GM19328 (cell line): Measurements from ENCODE around the gene FYN.

Experiments used
- ATAC-seq: cut with Tn5 transposase; IDR thresholded peaks from one replicate; pipeline ENCODE4 v1.9.1; 2021; ENCODE audit warnings: mild to moderate bottlenecking, moderate library complexity; ENCODE audit not compliant: unreplicated experiment

Gene FYN

DNA sequence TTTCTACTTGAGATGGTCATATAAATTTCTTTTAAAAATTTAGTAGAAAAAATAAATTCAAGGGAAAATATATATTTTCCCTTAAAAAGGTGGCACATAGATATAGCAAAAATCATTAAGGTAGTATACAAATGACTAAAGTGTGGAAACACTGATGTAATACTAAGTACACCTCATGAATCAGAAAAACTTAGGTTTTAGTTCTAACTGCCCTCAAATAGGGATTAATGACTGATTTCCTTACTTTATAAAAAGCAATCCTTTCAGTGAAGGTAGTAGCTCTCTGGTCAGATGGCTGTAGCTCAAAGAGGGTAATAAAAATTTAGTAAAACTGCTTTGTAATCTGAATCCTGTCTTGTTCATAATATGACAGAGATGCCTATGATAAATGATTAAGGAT is 63.5 kb downstream of the FYN start:
- ATAC-seq: no peak

- ATAC-seq: no peak
These were observed 64.0 kb downstream of the FYN start for GRCh38 chr6:111809264-111809663.

GRCh38 chr6:111808493-111808892 is 64.8 kb downstream of the FYN start:
- ATAC-seq: no peak

DNA sequence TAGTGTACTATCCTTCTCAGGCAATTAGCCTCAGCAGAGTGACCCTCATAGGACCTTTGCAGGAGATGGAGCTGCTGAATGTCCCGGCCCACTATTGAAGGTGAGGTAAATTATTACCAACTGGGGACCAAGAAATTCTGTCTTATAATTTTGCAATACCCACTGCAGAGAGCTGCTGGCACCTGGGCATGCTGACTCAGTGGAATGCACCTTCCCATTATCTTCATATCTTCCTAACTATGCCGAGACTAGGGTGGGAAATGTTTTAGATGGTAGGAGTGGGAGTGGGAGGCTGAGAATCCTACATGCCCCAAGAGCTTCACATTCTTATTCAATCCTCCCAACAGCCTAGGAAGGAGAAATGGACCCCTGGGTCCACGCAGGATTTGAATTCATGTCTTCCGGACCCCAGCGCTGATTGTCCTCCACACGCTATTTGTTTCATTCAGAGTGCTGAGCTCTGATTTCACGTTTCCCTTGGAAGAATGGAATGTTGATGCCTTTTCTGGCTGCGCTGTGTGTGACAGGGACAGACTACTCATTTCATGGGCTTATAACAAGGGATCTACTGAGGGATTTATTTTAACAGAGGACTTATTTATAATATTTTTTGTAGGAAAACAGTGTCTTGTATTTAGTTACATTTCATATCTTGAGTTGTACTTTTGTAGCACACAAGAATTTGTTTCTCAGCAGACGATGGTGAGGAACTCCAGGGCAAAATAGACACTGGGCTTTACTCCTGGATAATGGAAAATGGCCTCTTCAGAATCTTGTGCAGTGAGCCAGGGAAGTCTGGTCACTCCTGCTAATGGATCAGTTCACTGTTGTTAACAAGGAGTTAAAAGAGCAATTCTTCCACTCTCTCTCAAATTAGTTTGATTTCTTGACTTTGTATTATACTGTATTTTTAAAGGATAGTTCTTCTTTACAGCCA is 66.4 kb downstream of the FYN start:
- no peak for ATAC-seq

DNA sequence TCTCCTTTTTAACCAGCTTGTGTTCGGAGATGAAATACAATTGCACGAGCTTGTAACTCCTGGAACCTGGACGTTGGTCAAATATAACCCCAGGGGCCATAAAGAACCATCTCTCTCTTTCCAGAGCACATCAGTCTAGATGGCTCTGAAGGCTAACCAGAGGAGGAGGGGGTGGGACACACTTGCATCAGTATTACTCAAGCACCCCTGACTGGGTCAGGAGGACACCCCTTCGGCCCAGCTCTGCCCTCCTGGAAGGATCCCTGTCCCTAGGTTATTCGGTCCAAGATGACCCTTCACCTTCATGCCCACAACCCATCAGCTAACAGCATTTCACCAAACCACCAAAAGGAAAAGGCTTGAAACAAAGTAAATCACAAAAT is 67.1 kb downstream of the FYN start:
- ATAC-seq: peak; percentile 18

DNA sequence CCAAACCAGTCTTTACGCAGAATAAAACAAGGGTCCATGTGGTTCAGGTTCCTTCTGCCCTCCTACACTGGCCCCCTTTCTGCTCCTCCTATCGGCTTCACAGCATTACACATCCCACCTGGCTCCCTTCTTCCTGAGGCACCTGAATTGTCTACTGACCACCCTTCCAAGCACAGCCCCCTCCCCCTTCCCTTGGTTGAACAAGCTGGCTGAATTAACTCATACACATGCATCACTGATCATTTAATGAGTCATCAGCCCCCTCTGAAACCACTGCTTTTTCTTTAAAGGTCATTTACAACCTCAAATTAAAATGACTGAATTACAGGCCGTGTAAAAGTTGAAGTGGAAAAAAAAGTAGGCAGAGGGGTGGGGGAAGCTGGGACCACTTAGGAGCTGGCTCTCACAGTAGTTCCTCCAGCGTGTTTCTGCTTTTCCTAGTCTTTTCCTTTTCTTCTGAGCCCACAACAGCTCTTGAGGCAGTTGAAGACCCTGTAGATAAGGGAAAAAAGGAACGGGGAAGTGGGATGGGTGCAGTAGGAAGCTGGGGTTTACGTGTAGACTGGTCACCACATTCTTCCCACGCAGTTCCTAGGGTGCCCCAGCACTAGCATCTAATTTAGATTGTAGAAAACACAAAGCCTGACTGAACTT is 67.6 kb downstream of the FYN start:
- peak; percentile 48 for ATAC-seq

DNA sequence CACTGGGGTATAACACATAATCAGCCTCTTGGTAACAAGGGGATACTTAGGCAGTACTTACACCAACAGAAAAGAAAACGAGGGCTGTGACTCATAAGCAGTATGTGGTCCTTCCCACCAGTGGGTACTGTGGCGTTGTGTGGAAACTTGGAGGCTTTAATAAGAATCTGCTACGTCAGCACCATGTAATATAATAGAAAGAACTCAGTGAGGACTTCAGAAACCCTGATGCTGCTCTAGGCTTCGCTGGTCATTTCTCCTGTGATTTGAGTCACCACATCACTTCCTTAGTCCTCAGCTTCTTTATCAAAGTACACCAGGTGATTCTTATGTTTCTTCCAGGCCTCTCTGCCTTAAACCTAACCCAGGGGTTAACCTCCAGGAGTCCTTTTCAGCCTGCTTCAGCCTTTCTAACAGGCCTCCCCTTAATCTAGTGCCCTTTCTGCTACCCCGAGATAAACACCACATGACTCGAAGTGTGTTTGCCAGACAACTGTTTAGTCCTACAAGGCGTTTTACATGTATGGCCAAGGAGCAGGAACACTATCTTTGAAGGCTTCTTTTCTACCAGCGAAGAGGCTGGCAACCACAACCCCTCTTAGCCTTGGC is 68.5 kb downstream of the FYN start:
- peak; percentile 52 for ATAC-seq

DNA sequence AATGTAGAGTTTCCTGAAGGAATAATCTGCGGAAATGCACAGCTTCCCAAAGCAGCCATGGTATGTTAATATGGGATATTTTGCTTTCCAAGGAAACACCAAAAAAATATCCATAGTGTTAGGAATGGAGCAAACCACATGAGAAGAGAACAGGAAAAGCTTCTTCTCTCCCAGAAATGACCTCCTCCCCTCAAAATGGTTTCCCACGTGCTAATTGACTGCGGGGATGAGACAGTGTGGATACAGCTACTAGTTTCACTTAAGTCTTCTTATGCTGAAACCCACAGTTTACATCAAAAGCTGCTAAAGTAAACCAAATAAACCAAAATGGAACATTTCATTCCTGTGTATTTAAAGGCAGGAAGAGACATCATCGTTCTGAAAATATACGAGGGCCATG is 69.4 kb downstream of the FYN start:
- ATAC-seq: no peak

DNA sequence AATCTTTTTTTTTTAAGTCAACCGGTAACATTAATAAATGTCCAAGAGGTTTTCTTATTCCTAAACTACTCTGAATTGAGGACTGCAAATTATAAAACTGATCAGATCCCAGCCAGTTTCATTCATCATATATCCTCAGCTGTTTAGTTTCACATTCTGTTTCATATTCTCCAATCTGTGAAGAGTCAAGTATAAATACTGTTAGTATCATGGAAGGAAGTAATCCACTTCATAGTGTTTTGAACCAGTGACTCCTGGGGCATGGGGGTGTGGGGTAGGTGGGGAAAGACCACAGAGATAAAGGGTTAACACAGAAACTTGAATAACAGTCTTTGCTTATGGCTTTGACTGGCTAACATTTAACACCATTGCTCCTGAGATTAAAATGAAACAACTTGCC is 69.9 kb downstream of the FYN start:
- ATAC-seq: no peak

DNA sequence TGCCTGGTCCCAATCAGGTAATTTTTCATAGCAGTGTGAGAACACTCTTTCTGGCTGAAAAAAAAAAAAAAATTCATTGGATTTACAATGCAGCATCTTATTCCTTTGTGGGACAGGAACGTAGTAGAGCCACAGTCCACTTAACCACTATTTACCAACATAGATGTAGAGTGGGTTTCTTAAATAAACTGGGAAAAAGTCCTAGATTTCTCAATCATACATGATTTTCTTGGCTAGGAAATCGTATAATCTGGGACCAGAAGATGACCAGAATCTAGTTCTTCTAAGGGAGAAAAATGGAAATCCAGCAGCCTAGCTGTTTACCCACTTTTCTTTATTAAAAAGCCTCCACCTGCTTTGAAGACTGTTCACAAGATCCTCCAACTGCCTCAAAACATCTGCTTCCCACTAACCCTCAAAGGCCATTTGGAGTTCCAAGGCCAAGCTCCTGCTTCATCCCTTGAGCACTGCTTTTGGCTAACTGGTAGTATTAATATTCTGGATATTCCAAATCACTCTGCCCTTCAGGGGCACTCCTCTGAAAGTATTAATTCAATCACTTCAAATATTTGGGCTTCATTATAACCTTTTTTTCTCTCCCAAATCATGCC is 70.4 kb downstream of the FYN start:
- no peak for ATAC-seq

DNA sequence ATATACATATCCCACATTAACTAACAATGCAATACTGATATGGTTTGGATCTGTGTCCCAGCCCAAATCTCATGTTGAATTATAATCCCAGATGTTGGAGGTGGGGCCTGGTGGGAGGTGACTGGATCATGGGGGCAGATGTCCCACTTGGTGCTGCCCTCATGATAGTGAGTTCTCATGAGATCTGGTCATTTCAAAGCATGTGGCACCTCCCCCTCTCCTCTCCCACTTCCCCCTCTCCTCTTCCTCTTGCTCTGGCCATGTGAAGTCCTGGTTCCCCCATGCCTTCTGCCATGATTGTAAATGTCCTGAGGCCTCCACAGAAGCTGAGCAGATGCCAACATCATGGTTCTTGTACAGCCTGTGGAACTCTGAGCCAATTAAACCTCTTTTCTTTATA is 71.2 kb downstream of the FYN start:
- no peak for ATAC-seq

GRCh38 chr6:111800821-111801220 is 72.4 kb downstream of the FYN start:
- no peak for ATAC-seq

DNA sequence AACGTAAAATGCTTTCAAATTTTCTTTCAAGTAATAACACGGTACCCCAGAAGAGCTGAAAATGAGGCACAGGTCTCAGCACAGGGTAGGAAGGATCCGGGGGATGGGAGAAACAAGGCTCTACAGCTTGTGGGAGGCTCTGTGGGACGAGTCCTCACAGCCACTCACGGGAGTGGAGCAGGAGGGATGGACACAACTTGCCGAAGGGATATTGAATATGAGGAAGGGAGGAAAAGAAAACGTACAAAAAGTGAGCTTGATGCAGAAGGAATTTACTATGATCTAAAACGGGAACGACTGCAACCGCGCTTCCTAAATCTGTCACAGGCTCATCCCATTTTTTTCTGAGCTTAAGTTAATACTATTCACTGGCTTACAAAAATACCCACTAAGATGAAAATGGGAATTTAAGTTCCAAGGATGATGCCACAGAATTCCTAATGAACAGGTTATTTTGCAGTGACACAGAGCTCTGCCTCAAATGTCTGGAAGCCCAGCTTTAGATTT is 72.9 kb downstream of the FYN start:
- no peak for ATAC-seq

GRCh38 chr6:111799576-111800258 is 73.5 kb downstream of the FYN start:
- no peak for ATAC-seq

DNA sequence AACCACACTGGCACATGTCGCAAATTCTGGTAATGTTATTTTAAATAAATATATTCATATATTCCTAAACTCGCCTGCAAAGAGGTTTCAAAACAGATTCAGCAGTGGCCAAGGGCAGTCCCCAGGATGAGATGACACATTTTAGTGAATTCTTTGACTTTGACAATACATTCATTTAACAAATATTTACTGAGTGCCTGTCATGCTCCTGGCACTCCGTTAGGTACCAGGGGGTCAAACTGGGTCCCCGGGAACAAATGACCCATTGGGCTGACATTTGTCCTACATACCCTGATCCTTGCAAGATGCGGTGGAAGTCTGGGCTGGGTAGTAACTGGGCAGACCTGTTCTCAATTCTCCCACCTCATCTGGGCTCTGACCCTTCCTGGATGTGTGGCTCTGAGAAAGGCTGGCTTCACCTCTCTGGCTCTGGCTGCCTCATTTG is 74.9 kb downstream of the FYN start:
- ATAC-seq: no peak

DNA sequence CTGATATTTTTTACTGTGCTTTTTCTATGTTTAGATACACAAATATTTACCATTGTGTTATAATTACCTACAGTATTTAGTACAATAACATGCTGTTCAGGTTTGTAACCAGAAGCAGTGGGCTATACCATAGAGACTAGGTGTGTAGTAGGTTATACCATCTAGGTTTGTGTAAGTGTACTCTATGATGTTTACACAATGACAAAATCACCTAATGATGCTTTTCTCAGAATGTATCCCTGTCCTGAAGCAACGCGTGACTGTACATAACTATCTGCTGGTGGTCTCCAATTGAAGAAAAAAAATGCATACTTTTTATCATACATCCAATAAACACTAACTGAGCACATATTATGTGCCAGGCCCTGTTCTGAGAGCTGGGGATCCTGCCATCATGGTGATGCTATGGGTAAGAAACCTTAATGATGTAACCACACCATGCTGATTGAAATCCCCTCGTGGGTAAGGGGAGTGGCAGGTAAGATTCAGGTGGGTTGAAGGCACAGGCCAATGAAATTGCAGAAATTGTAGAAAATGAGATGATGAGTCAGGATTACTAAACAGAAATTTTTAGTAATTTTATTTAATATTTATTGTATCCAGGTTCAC is 76.8 kb downstream of the FYN start:
- no peak for ATAC-seq

- no peak for ATAC-seq
These were observed 77.7 kb downstream of the FYN start for GRCh38 chr6:111795558-111795957.

DNA sequence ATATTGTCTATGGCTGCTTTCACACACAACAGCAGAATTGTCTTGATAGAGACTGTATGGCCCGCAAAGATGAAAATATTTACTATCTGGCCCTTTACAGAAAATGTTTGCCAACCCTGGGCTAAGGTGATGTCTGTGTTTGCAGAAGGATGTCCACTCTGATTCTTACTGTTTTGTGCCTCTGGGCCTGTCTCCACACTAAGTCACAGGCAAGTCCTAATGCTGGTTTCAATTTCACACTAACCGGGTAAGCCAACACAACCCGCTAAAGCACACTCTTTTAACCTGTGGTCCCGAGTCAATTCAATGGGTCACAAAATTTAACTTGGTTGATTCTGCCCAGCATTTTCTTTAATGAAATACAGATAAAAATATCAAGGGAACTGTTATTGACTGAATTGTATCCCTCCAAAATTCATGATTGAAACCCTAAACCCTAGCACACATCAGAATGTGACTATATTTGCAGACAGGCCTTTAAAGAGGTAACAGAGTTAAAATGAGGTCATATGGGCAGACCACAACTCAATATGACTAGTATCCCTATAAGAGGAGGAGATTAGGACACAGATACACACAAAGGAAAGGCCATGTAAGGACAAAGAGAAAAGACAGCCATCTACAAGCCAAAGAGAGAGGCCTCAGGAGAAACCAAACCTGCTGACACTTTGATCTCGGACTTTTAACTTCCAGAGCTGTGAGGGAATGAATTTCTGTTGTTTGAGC is 78.4 kb downstream of the FYN start:
- no peak for ATAC-seq

DNA sequence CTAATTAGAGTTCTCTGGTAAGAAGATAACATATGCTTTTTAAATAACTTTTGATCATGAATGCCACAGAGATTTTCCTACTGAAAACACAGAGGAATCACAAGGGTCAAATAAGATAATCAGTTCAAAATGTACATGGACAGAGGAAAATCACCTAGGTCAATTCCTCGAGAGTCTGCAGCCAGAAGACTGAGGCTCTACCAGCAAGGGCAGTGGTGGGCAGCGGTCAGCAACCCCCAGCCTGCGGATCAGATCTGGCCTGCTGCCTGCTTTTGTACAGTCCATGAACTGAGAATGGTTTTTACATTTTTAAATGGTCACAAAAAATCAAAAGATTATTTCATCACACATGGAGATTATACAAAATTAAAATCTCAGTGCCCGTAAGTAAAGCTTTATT is 79.0 kb downstream of the FYN start:
- no peak for ATAC-seq

DNA sequence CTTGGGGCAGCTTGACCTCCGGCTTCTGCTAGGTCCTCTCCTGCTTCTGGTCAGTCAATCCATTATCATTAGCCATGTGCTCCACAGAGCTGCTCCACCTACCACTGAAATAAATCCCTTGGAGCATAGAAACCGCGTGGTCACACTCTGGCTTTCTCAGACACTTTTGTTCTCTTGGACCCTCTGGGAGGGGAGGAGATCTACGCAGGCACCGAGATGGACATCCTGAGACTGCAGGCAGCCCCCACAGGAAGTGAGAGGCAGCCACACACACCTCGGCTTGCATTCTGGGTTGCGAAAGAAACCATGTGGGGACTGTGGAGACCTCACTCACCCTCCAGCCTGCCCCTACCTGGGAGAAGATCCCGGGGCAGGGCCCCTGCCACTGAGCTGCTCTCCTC is 79.5 kb downstream of the FYN start:
- ATAC-seq: no peak
